NCI-H146 treated with DMSO at 0.1 percent for 48 hours (cell line): Measurements from ENCODE around the gene DAZ3.
"Not testable (repeated sequence)": the region's sequence is repeated elsewhere in the genome, so short reads cannot be mapped to it uniquely, and the experiment has no call there.

Experiments used
- DNase-seq: peaks from one replicate; lab custom pipeline; 2025; ENCODE audit not compliant: unreplicated experiment; lab: John Stamatoyannopoulos, UW

DAZ3 gene, protein sequence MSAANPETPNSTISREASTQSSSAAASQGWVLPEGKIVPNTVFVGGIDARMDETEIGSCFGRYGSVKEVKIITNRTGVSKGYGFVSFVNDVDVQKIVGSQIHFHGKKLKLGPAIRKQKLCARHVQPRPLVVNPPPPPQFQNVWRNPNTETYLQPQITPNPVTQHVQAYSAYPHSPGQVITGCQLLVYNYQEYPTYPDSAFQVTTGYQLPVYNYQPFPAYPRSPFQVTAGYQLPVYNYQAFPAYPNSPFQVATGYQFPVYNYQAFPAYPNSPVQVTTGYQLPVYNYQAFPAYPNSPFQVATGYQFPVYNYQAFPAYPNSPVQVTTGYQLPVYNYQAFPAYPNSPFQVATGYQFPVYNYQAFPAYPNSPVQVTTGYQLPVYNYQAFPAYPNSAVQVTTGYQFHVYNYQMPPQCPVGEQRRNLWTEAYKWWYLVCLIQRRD

GRCh38 chrY:24813293-24813692 is at the start of gene DAZ3:
Gene DAZ3, minus strand, starts transcription at chrY:24813393. Its CDS starts 208 bp downstream, at chrY:24813185.
- DNase-seq, result not testable (repeated sequence)

DNA sequence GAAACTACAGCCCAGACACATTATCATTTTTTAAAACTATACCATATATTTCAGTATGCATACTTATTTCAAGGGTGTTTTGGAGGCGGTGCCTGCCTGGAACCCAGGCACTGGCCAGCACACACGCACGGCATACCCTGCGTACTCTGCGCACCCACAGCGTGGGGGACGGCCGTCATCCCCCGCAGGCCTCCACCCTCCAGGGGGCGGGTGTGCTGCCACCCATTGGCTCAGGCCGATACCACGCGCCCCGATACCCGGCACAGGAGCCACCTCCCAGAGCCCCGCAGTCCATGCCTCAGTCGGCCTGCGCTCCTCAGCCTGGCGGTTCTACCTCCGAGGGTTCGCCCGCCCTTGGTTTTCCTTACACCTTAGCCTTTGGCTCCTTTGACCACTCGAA is 20.4 kb upstream of the DAZ3 start, which contains the start of gene DAZ4:
Gene DAZ4, plus strand, starts transcription at position 301 of the 400 bp plus-strand sequence. CDS start 208 bp downstream, outside the sequence.
- DNase-seq, result not testable (repeated sequence)

- not testable (repeated sequence) for DNase-seq
Measured at GRCh38 chrY:24825069-24825468, 11.9 kb upstream of the DAZ3 start.

DNA sequence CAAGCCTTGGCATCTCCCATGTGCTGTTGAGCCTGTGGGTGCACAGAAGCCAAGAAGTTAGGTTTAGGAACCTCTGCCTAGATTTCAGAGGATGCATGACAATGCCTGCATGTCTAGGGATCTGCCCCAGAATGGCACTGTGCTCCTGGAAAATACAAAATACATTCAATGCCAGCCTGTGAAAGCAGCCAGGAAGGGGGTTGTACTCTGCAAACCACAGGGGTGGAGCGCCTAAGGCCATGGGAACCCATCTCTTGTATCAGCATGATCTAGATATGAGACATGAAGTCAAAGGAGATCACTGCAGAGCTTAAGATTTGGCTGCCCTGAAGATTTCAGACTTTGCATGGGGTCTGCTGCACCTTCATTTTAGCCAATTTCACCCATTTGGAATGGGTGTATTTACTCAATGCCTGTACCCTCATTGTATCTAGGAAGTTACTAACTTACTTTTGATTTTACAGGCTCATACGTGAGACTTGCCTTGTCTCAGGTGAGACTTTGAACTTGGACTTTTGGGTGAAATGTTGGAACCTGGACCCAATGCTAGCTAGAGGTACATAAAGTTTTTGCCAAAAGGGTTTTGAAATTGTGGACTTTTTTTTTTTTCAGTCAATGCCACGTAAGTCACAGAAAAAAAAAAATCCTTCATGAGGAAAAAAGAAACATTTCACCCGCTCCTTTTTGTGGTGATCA is 11.1 kb upstream of the DAZ3 start:
- not testable (repeated sequence) for DNase-seq

- not testable (repeated sequence) for DNase-seq
Measured at GRCh38 chrY:24821836-24822235, 8.6 kb upstream of the DAZ3 start.
